Thymus (tissue), 11 donors: Measurements from ENCODE around the gene DHX30. TPM values are rescaled to one million over a fixed set of nuclear protein-coding genes. Genes with fewer than 3 reads are reported as not detected.

Source experiments
- DNase-seq, 9 donors: peaks; one replicate each; pipeline ENCODE4 v3.0.0-alpha.2; 2013; ENCODE audit warnings: low spot score in 9 of 9, low read depth in 6 of 9, missing footprints in 1 of 9
- H3K27ac ChIP-seq, 2 donors: one replicate each; pipeline ENCODE4 v1.5.1; 2013; ENCODE audit warnings: control low read depth in 1 of 2, low read depth in 1 of 2, low read length in 1 of 2, mild to moderate bottlenecking in 1 of 2, moderate library complexity in 1 of 2
- H3K27me3 ChIP-seq, 2 donors: one replicate each; pipeline ENCODE4 v1.5.1; 2013; ENCODE audit warnings: low read length in 1 of 2; ENCODE audit not compliant: control insufficient read depth in 2 of 2, insufficient read depth in 1 of 2
- H3K36me3 ChIP-seq, 2 donors: one replicate each; pipeline ENCODE4 v1.5.1; 2013; ENCODE audit warnings: low read length in 1 of 2, mild to moderate bottlenecking in 1 of 2, moderate library complexity in 1 of 2; ENCODE audit not compliant: control insufficient read depth in 2 of 2, insufficient read depth in 2 of 2
- H3K4me1 ChIP-seq, 2 donors: one replicate each; pipeline ENCODE4 v1.5.1; 2013; ENCODE audit warnings: low read length in 2 of 2; ENCODE audit not compliant: control insufficient read depth in 2 of 2, insufficient read depth in 2 of 2
- H3K4me3 ChIP-seq, 2 donors: one replicate each; pipeline ENCODE4 v1.5.1; 2013; ENCODE audit warnings: low read length in 2 of 2, control low read depth in 1 of 2, mild to moderate bottlenecking in 1 of 2
- H3K9me3 ChIP-seq, 2 donors: one replicate each; pipeline ENCODE4 v1.5.1; 2013; ENCODE audit warnings: low read length in 1 of 2, mild to moderate bottlenecking in 1 of 2; ENCODE audit not compliant: control insufficient read depth in 2 of 2, insufficient read depth in 1 of 2
- WGBS: extraction: QIAGEN DNeasy Blood & Tissue Kit; methylation state at CpG from one replicate; pipeline ENCODE4 v1.1.7; 2013; 5-methylcytosine and 5-hydroxymethylcytosine counted together
- polyA plus RNA-seq: library from polyadenylated mRNA; stranded (reverse); fragments of 200-250 nt; gene quantifications from one replicate; pipeline ENCODE4 v1.2.3, GENCODE V29; 2013
- total RNA-seq: library from RNA; stranded (reverse); fragments of 120-200 nt; gene quantifications from one replicate; pipeline ENCODE4 v1.2.4, GENCODE V29; 2013
- donor health status: healthy.

DHX30 gene
- total and polyA plus RNA-seq, 2 donors, result 42.8 to 45.1 TPM

DNA sequence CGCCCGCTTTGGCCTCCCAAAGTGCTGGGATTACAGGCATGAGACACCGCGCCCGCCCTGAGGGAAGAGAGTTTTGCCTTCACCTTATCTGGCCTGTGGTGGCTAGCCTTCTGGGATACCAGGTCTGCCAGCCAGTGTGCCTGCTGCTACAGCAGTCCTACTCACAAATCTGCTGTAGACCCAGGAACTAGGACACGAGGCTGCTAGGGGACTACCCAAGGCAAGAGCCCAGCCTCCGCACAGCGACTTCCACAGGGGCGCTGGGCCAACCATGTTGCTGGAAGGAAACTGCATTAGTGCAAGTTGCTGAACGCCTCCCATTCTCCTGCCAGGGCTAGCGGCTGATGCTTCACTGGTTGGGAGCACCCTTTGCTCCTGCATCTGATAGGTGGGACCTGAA, 53.7 kb downstream of the DHX30 start:
- H3K9me3 ChIP-seq, result no peaks in the 10 kb centered on the region
- no peak for DNase-seq
- no peak overlapping the region for H3K27ac ChIP-seq
- WGBS, result 98% methylated on average over 11 of the region's 11 CpGs
- peaks cover 4 to 12% of the 10 kb centered on the region in 2 donors for H3K4me1 ChIP-seq
- no peaks in the 10 kb centered on the region for H3K27me3 ChIP-seq
- H3K36me3 ChIP-seq, result peaks cover 52 to 55% of the 10 kb centered on the region in 2 donors
- H3K4me3 ChIP-seq, result no peak overlapping the region

DNA sequence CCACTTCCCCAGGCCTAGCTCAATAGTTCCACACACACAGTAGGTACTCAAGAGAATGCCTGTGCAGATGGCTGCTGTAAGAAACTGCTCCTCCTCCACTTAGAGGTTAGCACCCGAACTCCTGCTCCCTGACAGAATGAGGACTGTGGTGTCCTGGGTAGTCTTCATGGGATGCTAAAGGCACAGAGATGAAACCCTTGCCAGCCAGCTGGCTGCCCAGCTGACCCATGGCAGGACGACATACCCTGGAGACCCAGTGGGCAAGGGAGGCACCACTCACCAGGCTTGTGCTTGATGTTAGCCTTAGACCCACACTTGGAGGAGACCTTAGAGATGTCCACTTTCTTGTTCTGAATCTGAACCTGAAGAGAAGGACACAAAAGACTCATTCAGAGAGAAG, 54.2 kb downstream of the DHX30 start:
- WGBS, result 97% methylated on average over 2 of the region's 2 CpGs
- Histone ChIP-seq H3K36me3 (peaks cover 47 to 51% of the 10 kb centered on the region in 2 donors), H3K4me1 (peaks cover 4 to 12% of the 10 kb centered on the region in 2 donors), H3K4me3 (no peak overlapping the region), H3K27me3 (no peaks in the 10 kb centered on the region), H3K27ac (no peak overlapping the region), H3K9me3 (no peaks in the 10 kb centered on the region)
- DNase-seq, result no peak

- Histone ChIP-seq H3K27ac (peak overlapping the region in 1 of 2 donors; percentile 77), H3K4me3 (no peak overlapping the region), H3K27me3 (no peaks in the 10 kb centered on the region), H3K9me3 (no peaks in the 10 kb centered on the region), H3K36me3 (peaks cover 31 to 34% of the 10 kb centered on the region in 2 donors), H3K4me1 (peaks cover 4 to 12% of the 10 kb centered on the region in 2 donors)
- 97% methylated on average over 4 of the region's 4 CpGs for WGBS
- DNase-seq, result peak in 7 of 9 donors; percentile 12 to 68 (median 24)
These were observed 57.1 kb downstream of the DHX30 start for GRCh38 chr3:47859956-47860605.

GRCh38 chr3:47863391-47864128, 60.6 kb downstream of the DHX30 start:
- no peaks in the 10 kb centered on the region for H3K9me3 ChIP-seq
- 97% methylated on average over 12 of the region's 12 CpGs for WGBS
- peaks cover 27 to 43% of the 10 kb centered on the region in 2 donors for H3K36me3 ChIP-seq
- H3K4me1 ChIP-seq, result peaks cover 4 to 12% of the 10 kb centered on the region in 2 donors
- DNase-seq, result no peak
- H3K27ac ChIP-seq, result no peak overlapping the region
- H3K4me3 ChIP-seq, result no peak overlapping the region
- no peaks in the 10 kb centered on the region for H3K27me3 ChIP-seq

GRCh38 chr3:47865192-47865591, 62.3 kb downstream of the DHX30 start:
- Histone ChIP-seq H3K4me3 (no peak overlapping the region), H3K4me1 (peaks cover 0 to 4% of the 10 kb centered on the region in 2 donors), H3K9me3 (no peaks in the 10 kb centered on the region), H3K27me3 (no peaks in the 10 kb centered on the region), H3K36me3 (peaks cover 41 to 60% of the 10 kb centered on the region in 2 donors), H3K27ac (no peak overlapping the region)
- 95% methylated on average over 3 of the region's 3 CpGs for WGBS
- no peak for DNase-seq

DNA sequence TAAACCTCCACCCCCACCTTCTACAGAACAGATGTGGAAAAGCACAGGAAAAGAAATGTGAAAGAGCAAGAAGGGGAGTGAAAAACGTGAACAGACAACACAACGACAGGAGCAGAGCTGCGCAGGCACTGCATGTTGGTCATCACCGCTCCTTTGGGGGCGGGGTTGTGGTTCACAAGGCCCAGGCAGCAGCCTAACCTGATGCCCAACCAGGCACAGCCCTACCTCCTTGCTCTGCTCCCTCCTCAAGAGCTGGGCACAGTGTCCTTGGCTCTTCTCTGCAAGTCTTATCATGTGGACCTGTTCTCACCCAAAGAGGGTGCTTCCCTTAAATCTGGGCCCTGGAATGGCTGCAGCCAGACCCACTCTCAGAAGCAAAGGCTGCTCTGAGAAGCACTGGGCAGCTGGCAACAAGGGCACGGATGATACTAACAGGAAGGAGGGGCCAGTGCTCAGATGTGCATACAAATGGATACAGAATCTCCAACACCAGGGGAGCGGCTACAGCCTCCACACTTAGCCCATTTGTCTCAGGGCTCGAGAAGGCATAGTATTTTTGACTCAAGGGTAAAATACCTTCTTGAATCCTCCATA, 64.6 kb downstream of the DHX30 start:
- 99% methylated on average over 8 of the region's 8 CpGs for WGBS
- Histone ChIP-seq H3K36me3 (peaks cover 62 to 77% of the 10 kb centered on the region in 2 donors), H3K27ac (no peak overlapping the region), H3K9me3 (peaks cover 0 to 3% of the 10 kb centered on the region in 2 donors), H3K4me3 (no peak overlapping the region), H3K27me3 (no peaks in the 10 kb centered on the region), H3K4me1 (no peaks in the 10 kb centered on the region)
- DNase-seq, result no peak

GRCh38 chr3:47868306-47868705, 65.4 kb downstream of the DHX30 start:
- no peaks in the 10 kb centered on the region for H3K27me3 ChIP-seq
- over 99% methylated on average over 2 of the region's 2 CpGs for WGBS
- no peak for DNase-seq

DNA sequence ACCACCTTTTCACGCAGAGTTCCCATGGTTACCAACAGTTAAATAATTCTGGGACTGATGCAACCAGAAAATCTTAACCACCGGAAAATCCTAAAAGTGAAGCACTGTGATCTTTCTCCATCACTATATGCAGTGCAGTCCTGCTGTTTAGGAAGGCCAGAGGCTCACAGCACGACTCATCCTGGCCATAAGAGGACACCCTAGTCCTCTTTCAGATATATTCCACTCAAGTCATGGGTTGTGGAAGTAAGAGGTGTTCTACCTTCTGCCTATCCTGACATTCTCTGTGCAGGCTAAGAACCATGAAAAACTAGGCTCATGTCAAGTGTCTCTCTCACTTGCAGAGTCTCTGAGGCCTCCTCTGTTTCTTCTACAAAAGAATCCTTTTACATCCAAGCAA, 67.2 kb downstream of the DHX30 start:
- peaks cover 0 to 3% of the 10 kb centered on the region in 2 donors for H3K9me3 ChIP-seq
- H3K4me1 ChIP-seq, result no peaks in the 10 kb centered on the region
- peaks cover 64 to 69% of the 10 kb centered on the region in 2 donors for H3K36me3 ChIP-seq
- WGBS, result 98% methylated on average over 3 of the region's 3 CpGs
- no peak for DNase-seq
- no peaks in the 10 kb centered on the region for H3K27me3 ChIP-seq
- H3K27ac ChIP-seq, result no peak overlapping the region
- no peak overlapping the region for H3K4me3 ChIP-seq

More at GRCh38 chr3:47868306-47868705, 65.4 kb downstream of the DHX30 start:
- no peaks in the 10 kb centered on the region for H3K4me1 ChIP-seq
- H3K4me3 ChIP-seq, result no peak overlapping the region
- H3K36me3 ChIP-seq, result peaks cover 69 to 82% of the 10 kb centered on the region in 2 donors
- peaks cover 0 to 3% of the 10 kb centered on the region in 2 donors for H3K9me3 ChIP-seq
- no peak overlapping the region for H3K27ac ChIP-seq

DNA sequence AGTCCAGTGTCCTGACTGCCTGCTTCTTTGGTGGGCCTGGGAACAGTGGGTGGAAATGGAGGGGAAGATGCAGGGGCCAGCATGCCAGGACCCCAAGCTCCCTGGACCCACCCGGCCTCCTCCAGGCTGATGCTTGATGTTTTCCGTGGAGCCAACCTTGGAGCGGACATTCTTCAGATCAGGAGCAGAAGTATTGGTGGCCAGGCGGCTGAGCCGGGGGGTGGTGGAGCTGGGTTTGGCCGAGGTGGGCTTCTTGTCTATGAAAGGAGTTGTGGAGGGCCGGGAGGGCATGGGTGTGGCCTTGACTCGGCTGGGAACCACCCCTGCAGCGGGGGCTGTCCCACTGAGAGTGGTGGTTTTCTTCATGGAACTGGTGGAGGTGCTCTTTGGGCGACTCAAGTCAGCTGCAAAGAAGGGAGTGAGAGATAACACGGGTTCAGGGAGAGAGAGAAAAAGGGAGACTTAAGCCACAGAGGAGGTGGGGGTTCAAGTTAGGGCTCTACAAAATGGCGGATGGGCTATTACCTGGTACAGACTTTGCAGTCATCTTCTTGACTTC, 67.8 kb downstream of the DHX30 start:
- Histone ChIP-seq H3K9me3 (peaks cover 0 to 3% of the 10 kb centered on the region in 2 donors), H3K27me3 (no peaks in the 10 kb centered on the region), H3K4me3 (no peak overlapping the region), H3K4me1 (no peaks in the 10 kb centered on the region), H3K27ac (no peak overlapping the region), H3K36me3 (peaks cover 68 to 70% of the 10 kb centered on the region in 2 donors)
- no peak for DNase-seq
- 99% methylated on average over 12 of the region's 12 CpGs for WGBS
